KMS-11 (cell line): ENCODE results near the gene SCGB3A2.

ENCODE experiments used
- H2AFZ ChIP-seq: fragments of 200-600 bp; sonication (generic); 2 replicates; pipeline ENCODE4 v1.6.1; 2016; ENCODE audit warnings: antibody characterized with exemption, mixed run types, low read depth
- H3K27ac ChIP-seq: fragments of 200-600 bp; sonication (generic); 2 replicates; pipeline ENCODE4 v1.6.1; 2016; ENCODE audit warnings: mild to moderate bottlenecking, mixed run types
- H3K27me3 ChIP-seq: fragments of 200-600 bp; sonication (generic); 2 replicates; pipeline ENCODE4 v1.6.1; 2017; ENCODE audit warnings: mild to moderate bottlenecking, low read depth, mixed run types, moderate library complexity; ENCODE audit not compliant: insufficient read depth
- H3K36me3 ChIP-seq: fragments of 200-600 bp; sonication (generic); 2 replicates; pipeline ENCODE4 v1.6.1; 2017; ENCODE audit warnings: mild to moderate bottlenecking, mixed run types; ENCODE audit not compliant: insufficient read depth
- H3K4me1 ChIP-seq: fragments of 200-600 bp; sonication (generic); 2 replicates; pipeline ENCODE4 v1.6.1; 2016; ENCODE audit warnings: mild to moderate bottlenecking, low read depth, mixed run types; ENCODE audit not compliant: poor library complexity, severe bottlenecking
- H3K4me2 ChIP-seq: fragments of 200-600 bp; sonication (generic); 2 replicates; pipeline ENCODE4 v1.7.0; 2016; ENCODE audit warnings: mild to moderate bottlenecking, mixed run types
- H3K4me3 ChIP-seq: fragments of 200-600 bp; sonication (generic); IDR thresholded peaks from 2 replicates; pipeline ENCODE4 v1.6.1; 2017; ENCODE audit warnings: low read depth, low read length, mixed read lengths; ENCODE audit not compliant: insufficient read depth
- H3K79me2 ChIP-seq: fragments of 200-600 bp; sonication (generic); 2 replicates; pipeline ENCODE4 v1.6.1; 2016; ENCODE audit warnings: low read depth, mixed run types; ENCODE audit not compliant: insufficient read depth
- H3K9ac ChIP-seq: fragments of 200-600 bp; sonication (generic); 2 replicates; pipeline ENCODE4 v1.6.1; 2016; ENCODE audit warnings: mild to moderate bottlenecking, mixed run types
- H4K20me1 ChIP-seq: fragments of 200-600 bp; sonication (generic); 2 replicates; pipeline ENCODE4 v1.6.1; 2016; ENCODE audit warnings: mild to moderate bottlenecking, mixed run types; ENCODE audit not compliant: insufficient read depth
- CTCF ChIP-seq: fragments of 200-600 bp; sonication (generic); conservative IDR thresholded peaks from 2 replicates; pipeline ENCODE4 v1.6.1; 2017; ENCODE audit warnings: low read depth, mild to moderate bottlenecking, antibody characterized with exemption, low read length, moderate library complexity, mixed read lengths

Gene SCGB3A2

GRCh38 chr5:147876141-147876540 lies 2.4 kb upstream of the SCGB3A2 start:
- no peak overlapping the region for H3K4me2 ChIP-seq
- TF ChIP-seq CTCF = no peak
- H3K79me2 ChIP-seq = no peaks in the 10 kb centered on the region

GRCh38 chr5:147876626-147877025 lies 1.9 kb upstream of the SCGB3A2 start:
- Histone ChIP-seq H3K27ac (no peak overlapping the region), H3K36me3 (no peaks in the 10 kb centered on the region), H3K4me3 (no peak overlapping the region), H3K4me2 (no peak overlapping the region), H3K27me3 (no peaks in the 10 kb centered on the region), H2AFZ (no peak overlapping the region), H3K4me1 (no peaks in the 10 kb centered on the region), H3K79me2 (no peaks in the 10 kb centered on the region), H4K20me1 (no peaks in the 10 kb centered on the region), H3K9ac (no peak overlapping the region)
- no peak for TF ChIP-seq CTCF

More at GRCh38 chr5:147876141-147876540, 2.4 kb upstream of the SCGB3A2 start:
- no peak overlapping the region for H3K9ac ChIP-seq
- H2AFZ ChIP-seq = no peak overlapping the region
- H4K20me1 ChIP-seq = no peaks in the 10 kb centered on the region
- H3K27ac ChIP-seq = no peak overlapping the region
- no peaks in the 10 kb centered on the region for H3K4me1 ChIP-seq
- no peaks in the 10 kb centered on the region for H3K27me3 ChIP-seq
- no peaks in the 10 kb centered on the region for H3K36me3 ChIP-seq
- no peak overlapping the region for H3K4me3 ChIP-seq

GRCh38 chr5:147879784-147880183 lies 1.3 kb downstream of the SCGB3A2 start:
- no peak overlapping the region for H3K4me3 ChIP-seq
- TF ChIP-seq CTCF = no peak
- no peaks in the 10 kb centered on the region for H3K27me3 ChIP-seq
- H3K79me2 ChIP-seq = no peaks in the 10 kb centered on the region
- no peaks in the 10 kb centered on the region for H3K4me1 ChIP-seq
- H3K36me3 ChIP-seq = no peaks in the 10 kb centered on the region
- H4K20me1 ChIP-seq = no peaks in the 10 kb centered on the region
- H3K4me2 ChIP-seq = no peak overlapping the region
- H2AFZ ChIP-seq = no peak overlapping the region
- H3K27ac ChIP-seq = no peak overlapping the region
- H3K9ac ChIP-seq = no peak overlapping the region

GRCh38 chr5:147880487-147880886 lies 2.0 kb downstream of the SCGB3A2 start:
- H2AFZ ChIP-seq = no peak overlapping the region
- no peak overlapping the region for H3K4me2 ChIP-seq

More at GRCh38 chr5:147880487-147880886, 2.0 kb downstream of the SCGB3A2 start:
- no peak overlapping the region for H3K27ac ChIP-seq
- no peak overlapping the region for H3K9ac ChIP-seq
- no peak for TF ChIP-seq CTCF
- no peaks in the 10 kb centered on the region for H3K36me3 ChIP-seq
- H3K79me2 ChIP-seq = no peaks in the 10 kb centered on the region
- H3K4me3 ChIP-seq = no peak overlapping the region
- H3K27me3 ChIP-seq = no peaks in the 10 kb centered on the region
- H3K4me1 ChIP-seq = no peaks in the 10 kb centered on the region
- no peaks in the 10 kb centered on the region for H4K20me1 ChIP-seq
